ENCODE data around the gene ERFL.
"Not testable (repeated sequence)": the region's sequence is repeated elsewhere in the genome, so short reads cannot be mapped to it uniquely, and the experiment has no call there.

ERFL gene

GRCh38 chr19:41926763-41927496, 1.3 kb downstream of the ERFL start:
- DNase-seq = no peak

- DNase-seq = no peak
Observed at GRCh38 chr19:41926028-41926762, 2.1 kb downstream of the ERFL start.

GRCh38 chr19:41925208-41926003, 2.8 kb downstream of the ERFL start:
- no peak for DNase-seq

- DNase-seq = no peak
Observed at GRCh38 chr19:41924151-41925145, 3.8 kb downstream of the ERFL start.

GRCh38 chr19:41923045-41923788, 5.0 kb downstream of the ERFL start:
- DNase-seq = no peak

GRCh38 chr19:41922585-41922984, 5.7 kb downstream of the ERFL start:
- DNase-seq = no peak

- DNase-seq = no peak
Observed at GRCh38 chr19:41921577-41922576, 6.4 kb downstream of the ERFL start.

- DNase-seq = no peak
Observed at GRCh38 chr19:41920882-41921576, 7.2 kb downstream of the ERFL start.

- DNase-seq = no peak
Observed at GRCh38 chr19:41919948-41920712, 8.1 kb downstream of the ERFL start.

- no peak for DNase-seq
Observed at GRCh38 chr19:41918653-41919244, 9.5 kb downstream of the ERFL start.

GRCh38 chr19:41918095-41918494, 10.2 kb downstream of the ERFL start:
- DNase-seq = no peak

GRCh38 chr19:41917676-41918075, 10.6 kb downstream of the ERFL start:
- no peak for DNase-seq

GRCh38 chr19:41915776-41916414, 12.4 kb downstream of the ERFL start:
- no peak for DNase-seq

GRCh38 chr19:41915021-41915775, 13.1 kb downstream of the ERFL start:
- DNase-seq = no peak

- not testable (repeated sequence) for DNase-seq
Observed at GRCh38 chr19:41914424-41914834, 13.8 kb downstream of the ERFL start.

GRCh38 chr19:41913538-41914423, 14.5 kb downstream of the ERFL start:
- no peak for DNase-seq

All from activated effector memory CD4-positive, alpha-beta T cell treated with anti-CD3 and anti-CD28 coated beads, Interleukin-2, amount 50 U/mL, for 16 hours (primary cell).